GM15510 (cell line): ENCODE results near the gene RHOA.

ENCODE experiments used
- POLR2A ChIP-seq: IDR thresholded peaks from 3 replicates; pipeline ENCODE4 v1.6.1; 2011; ENCODE audit warnings: borderline replicate concordance; ENCODE audit not compliant: insufficient read length; ENCODE audit errors: extremely low read depth

The RHOA gene

GRCh38 chr3:49411968-49412631 lies at the start of gene RHOA, which contains the start of gene TCTA:
RHOA (minus strand) TSS chr3:49411976; CDS start chr3:49375589, 36,387 bp downstream.
TCTA (plus strand) TSS chr3:49412423; CDS start chr3:49412427, 4 bp downstream.
- peak; percentile 98 for TF ChIP-seq POLR2A

DNA sequence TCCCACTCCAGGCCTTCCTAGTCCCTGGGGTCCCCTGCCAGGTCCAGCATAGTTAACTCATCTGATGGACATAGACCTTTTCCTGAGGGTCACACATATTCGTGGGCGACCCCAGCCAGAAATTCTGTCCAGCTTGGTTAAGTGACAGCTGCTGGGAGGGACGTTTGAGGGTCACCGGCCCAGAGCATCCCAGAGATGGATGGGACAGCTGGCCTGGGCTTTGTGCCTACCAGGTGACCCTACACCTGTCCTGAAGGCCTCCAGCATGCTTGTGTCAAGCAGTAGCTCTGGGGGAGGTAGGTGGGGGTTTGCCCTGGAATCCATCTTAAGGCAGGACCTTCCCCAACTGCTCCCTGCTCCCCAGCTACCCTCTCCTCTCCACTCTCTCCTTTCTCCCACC lies 49.2 kb upstream of the RHOA start:
- no peak for TF ChIP-seq POLR2A

- no peak for TF ChIP-seq POLR2A
Observed at GRCh38 chr3:49460188-49460890, 48.6 kb upstream of the RHOA start.

DNA sequence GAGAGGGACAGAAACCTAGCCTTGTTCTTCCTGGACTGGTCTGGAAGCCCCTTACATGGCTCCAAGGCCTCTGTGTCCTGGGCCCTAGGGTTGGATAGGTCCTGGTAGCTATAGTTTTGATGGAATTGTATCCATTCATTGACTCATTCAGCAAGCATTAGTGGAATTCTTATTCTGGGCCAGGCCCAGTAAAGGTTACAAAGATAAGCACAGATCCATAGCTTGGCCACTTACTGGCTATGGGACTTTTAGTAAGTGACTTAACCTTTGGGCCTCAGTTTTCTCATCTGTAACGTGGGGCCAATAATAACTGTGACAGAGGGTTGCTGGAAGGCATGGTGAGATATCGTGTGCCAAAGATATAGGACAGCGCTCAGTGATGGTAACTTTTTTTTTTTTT lies 44.7 kb upstream of the RHOA start:
- no peak for TF ChIP-seq POLR2A

- no peak for TF ChIP-seq POLR2A
Observed at GRCh38 chr3:49454898-49455681, 43.3 kb upstream of the RHOA start.

DNA sequence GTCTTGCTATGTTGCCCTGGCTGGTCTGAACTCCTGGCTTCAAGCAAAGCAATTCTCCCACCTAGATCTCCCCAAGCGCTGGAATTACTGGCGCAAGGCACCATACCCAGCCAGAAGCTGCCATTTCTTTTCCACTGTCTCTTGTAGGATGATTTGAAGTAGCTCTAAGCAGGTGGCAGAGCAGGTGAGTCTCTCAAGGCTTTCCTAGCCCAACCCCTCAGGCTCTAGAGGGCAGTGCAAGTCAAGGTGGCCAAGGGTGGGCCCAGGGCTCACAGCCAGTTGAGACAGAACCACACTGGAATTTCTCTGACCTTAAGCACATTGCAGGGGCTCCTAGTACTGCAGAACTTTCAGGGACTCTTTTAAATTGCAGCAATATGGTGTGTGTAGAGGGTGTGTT lies 42.7 kb upstream of the RHOA start:
- no peak for TF ChIP-seq POLR2A

- no peak for TF ChIP-seq POLR2A
Observed at GRCh38 chr3:49453621-49454020, 41.8 kb upstream of the RHOA start.

GRCh38 chr3:49445391-49445790 lies 33.6 kb upstream of the RHOA start:
- no peak for TF ChIP-seq POLR2A

GRCh38 chr3:49434731-49435130 lies 23.0 kb upstream of the RHOA start:
- TF ChIP-seq POLR2A: no peak

DNA sequence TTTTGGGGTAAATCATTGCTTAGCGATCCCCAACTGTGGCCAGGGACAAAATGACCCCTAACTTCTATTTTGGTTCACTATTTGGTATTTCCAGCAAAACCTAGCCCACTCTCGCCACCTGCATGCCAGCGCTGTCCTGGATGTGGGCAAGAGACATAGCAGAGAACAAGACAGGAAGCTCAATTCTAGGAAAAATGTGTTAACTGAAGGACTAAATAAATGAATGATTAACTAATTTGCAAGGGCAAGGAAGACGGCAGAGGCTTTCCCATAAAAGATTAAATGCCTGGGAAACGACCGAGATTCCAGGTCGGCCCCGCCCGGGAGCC lies 16.9 kb upstream of the RHOA start:
- no peak for TF ChIP-seq POLR2A

DNA sequence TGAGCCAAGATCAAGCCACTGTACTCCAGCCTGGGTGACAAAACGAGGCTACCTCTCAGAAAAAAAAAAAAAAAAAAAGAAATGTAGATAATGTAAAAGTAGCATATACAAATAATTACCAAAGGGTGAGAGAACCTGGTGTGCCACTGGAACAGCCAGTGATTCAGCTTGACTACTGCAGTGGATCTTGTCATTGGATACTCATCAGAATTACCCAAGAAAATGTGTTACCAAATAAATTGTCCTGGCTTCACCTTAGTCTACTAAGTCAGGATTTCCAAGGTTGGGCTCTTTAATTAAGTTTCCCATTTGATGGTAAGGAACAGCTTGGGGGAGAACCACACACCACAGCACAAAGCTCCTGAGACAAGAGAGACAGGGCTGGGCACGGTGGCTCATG lies 15.8 kb upstream of the RHOA start:
- TF ChIP-seq POLR2A: no peak

DNA sequence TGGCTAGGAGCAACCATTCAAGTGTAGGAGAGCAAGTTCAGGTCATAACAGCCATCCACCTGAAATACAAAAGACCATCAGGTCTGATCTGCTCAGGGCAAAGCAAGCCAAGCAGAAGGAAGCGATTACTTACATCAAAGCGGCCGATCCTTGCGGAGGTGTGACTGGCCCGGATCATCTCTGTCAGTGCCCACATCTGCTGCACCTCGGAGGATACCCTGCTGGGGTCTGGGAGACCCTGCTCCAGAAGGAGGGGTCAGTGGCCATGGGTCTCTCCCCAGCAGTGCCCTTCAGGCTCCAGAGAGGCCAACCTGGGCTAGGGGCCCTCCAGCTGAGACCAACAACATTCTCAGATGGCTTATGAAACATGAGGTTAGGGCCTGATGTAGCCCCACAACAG lies 13.0 kb upstream of the RHOA start:
- TF ChIP-seq POLR2A: no peak

DNA sequence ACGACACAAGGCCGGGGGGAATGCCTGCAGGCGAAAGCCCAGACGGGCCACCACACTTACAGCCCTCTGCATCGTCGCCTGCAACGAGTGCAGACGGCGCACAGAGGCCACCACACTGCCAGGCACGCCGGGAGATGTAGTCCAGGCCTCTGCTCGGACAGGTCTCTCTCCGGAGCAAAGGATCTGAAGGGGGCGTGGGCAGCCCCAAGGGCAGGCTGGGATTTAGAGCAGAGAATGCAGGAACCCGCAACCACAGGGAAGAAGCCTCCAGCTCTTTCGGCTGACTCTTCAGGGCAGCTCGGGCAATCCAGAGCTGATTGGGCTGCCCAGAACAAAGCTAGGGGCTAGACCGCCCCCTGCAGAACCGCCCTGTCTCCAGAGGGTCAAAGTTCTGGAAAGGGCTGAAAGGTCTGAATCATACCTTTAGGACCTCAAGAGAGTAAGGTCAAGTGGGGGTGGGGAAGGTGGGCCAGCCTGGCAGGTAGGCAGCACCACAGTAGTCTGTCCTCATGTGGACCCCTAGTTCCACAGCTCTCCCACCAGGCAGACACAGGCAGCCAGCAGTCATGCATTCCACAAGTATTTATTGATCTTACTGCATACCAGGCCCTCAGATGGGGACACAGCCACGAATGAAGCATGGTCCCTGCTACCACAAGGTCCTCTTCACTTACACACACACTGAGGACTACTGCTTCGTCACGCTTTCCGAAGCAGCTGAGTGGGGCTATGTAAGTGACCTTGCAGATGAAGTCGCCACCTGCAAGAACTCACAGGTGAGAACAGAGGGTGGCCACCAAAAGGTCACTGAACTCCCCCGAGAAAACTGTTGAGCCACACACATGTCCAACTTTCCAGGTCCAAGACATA lies 10.8 kb upstream of the RHOA start, which contains the start of gene AMT:
AMT (minus strand) TSS at position 95 of the 870 bp plus-strand sequence; CDS start at position 72, 23 bp downstream.
- TF ChIP-seq POLR2A: no peak

- TF ChIP-seq POLR2A: no peak
Observed at GRCh38 chr3:49421890-49422378, 10.2 kb upstream of the RHOA start.
